ENCODE results near the gene FASLG.

The FASLG gene

GRCh38 chr1:172697534-172698002 lies 38.7 kb downstream of the FASLG start:
- no peak overlapping the region for H3K4me3 ChIP-seq (replicated peaks; ENCODE audit: low read depth, low read length)
- TF ChIP-seq CTCF (IDR thresholded peaks at IDR 0.05; ENCODE audit: low read length, missing control alignments) = no peak
- DNase-seq (ENCODE audit: low read depth) = no peak

DNA sequence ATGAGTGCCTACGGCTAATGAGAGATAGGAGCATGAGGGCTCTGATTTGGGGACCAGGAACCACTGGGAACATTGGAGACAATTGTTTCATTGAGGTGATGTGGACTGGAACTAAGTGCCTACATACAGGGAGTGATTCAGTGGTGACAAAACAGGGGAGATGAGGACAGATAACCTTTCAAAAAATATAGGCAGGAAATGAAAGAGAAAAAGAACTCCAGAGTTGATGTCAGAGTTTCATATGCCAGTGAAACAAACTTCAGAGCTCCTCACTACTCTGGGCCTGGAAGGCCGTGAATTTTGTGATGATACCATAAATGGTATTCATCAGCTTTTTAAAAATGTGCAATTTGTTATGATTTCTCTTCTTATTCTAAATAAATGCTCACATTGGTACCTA lies 39.3 kb downstream of the FASLG start:
- DNase-seq (ENCODE audit: low read depth) = no peak
- TF ChIP-seq CTCF (IDR thresholded peaks at IDR 0.05; ENCODE audit: low read length, missing control alignments) = no peak
- H3K4me3 ChIP-seq (replicated peaks; ENCODE audit: low read depth, low read length) = no peak overlapping the region

DNA sequence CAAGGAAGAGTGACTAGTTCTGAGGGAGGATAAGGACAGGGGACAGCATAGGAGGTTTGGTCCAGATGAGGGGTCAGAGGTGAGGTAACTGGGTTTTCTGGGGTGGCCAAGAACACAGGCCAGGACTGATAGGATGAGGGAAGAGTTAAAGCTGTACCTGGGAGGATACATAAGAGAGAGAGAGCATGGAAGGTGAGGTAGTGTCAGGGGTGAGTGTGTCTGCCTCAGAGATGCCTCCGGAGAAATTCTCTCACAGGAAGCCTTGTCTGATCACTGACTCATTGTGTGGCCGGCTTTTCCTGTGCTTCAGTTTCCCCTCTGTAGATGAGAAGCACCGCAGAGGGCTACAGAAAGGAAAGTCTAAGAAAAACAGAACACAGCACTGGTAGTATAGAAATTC lies 40.2 kb downstream of the FASLG start:
- no peak overlapping the region for H3K4me3 ChIP-seq (replicated peaks; ENCODE audit: low read depth, low read length)
- TF ChIP-seq CTCF (IDR thresholded peaks at IDR 0.05; ENCODE audit: low read length, missing control alignments) = no peak
- DNase-seq (ENCODE audit: low read depth) = peak; percentile 68

- DNase-seq (ENCODE audit: low read depth) = peak; percentile 16
- TF ChIP-seq CTCF (IDR thresholded peaks at IDR 0.05; ENCODE audit: low read length, missing control alignments) = no peak
- H3K4me3 ChIP-seq (replicated peaks; ENCODE audit: low read depth, low read length) = no peak overlapping the region
Observed at GRCh38 chr1:172699695-172700227, 40.9 kb downstream of the FASLG start.

GRCh38 chr1:172700556-172700955 lies 41.7 kb downstream of the FASLG start:
- no peak for TF ChIP-seq CTCF (IDR thresholded peaks at IDR 0.05; ENCODE audit: low read length, missing control alignments)
- DNase-seq (ENCODE audit: low read depth) = no peak
- H3K4me3 ChIP-seq (replicated peaks; ENCODE audit: low read depth, low read length) = no peak overlapping the region

- no peak for DNase-seq (ENCODE audit: low read depth)
- H3K4me3 ChIP-seq (replicated peaks; ENCODE audit: low read depth, low read length) = no peak overlapping the region
- no peak for TF ChIP-seq CTCF (IDR thresholded peaks at IDR 0.05; ENCODE audit: low read length, missing control alignments)
Observed at GRCh38 chr1:172704001-172704400, 45.1 kb downstream of the FASLG start.

All from fibroblast of pulmonary artery (primary cell).